ENCODE data around the gene KLHL26.

GRCh38 chr19:18603255-18603957, 33.4 kb upstream of the KLHL26 start:
- no peak for TF ChIP-seq CTCF (conservative IDR thresholded peaks at IDR 0.05; ENCODE audit: low read length)
- no peak for TF ChIP-seq EZH2phosphoT487 (IDR thresholded peaks at IDR 0.05; ENCODE audit: borderline replicate concordance)

All from Loucy (cell line).